Transverse colon (tissue), 4 donors: Measurements from ENCODE around the gene ST3GAL4. TPM values are rescaled to one million over a fixed set of nuclear protein-coding genes. Genes with fewer than 3 reads are reported as not detected.
A peak's percentile ranks its signal among the peaks of the same experiment; 100 is the strongest.

Experiments
- DNase-seq: peaks from one replicate; pipeline ENCODE4 v3.0.0-alpha.2; 2019
- H3K27ac ChIP-seq, 4 donors: fragments of 200-600 bp; sonication (generic); 2 replicates each; pipeline ENCODE4 v1.5.1; 2016 to 2018; ENCODE audit warnings: inconsistent platforms in 4 of 4
- H3K27me3 ChIP-seq: fragments of 200-600 bp; sonication (generic); 2 replicates; pipeline ENCODE4 v1.5.1; 2017; ENCODE audit warnings: inconsistent platforms
- H3K36me3 ChIP-seq, 4 donors: fragments of 200-600 bp; sonication (generic); 2 replicates each; pipeline ENCODE4 v1.5.1; 2017 to 2019; ENCODE audit warnings: inconsistent platforms in 4 of 4
- H3K4me1 ChIP-seq, 4 donors: fragments of 200-600 bp; sonication (generic); 2 replicates each; pipeline ENCODE4 v1.5.1; 2017 to 2020; ENCODE audit warnings: inconsistent platforms in 4 of 4
- H3K4me3 ChIP-seq, 4 donors: fragments of 200-600 bp; sonication (generic); 1 replicate in 1 of 4; 2 replicates in 3 of 4; pipeline versions ENCODE4 v1.5.1 to v1.6.1; 2017 to 2019; ENCODE audit warnings: inconsistent platforms in 4 of 4
- H3K9me3 ChIP-seq, 2 donors: fragments of 200-600 bp; sonication (generic); 2 replicates each; pipeline ENCODE4 v1.5.1; 2017 to 2019; ENCODE audit warnings: inconsistent platforms in 2 of 2
- EP300 ChIP-seq: sonication (generic); formaldehyde crosslinking; IDR thresholded peaks from one replicate; pipeline ENCODE4 v1.6.1; 2017; ENCODE audit warnings: antibody characterized with exemption, low read depth
- POLR2A ChIP-seq: fragments of 450-650 bp; IDR thresholded peaks from one replicate; pipeline ENCODE4 v1.6.1; 2016; ENCODE audit warnings: antibody characterized with exemption, mild to moderate bottlenecking, moderate library complexity
- POLR2AphosphoS5 ChIP-seq, 3 donors: sonication (generic); formaldehyde crosslinking; IDR thresholded peaks; one replicate each; pipeline ENCODE4 v1.6.1; 2016; ENCODE audit warnings: antibody characterized with exemption in 3 of 3
- WGBS, 2 donors: methylation state at CpG; one replicate each; pipeline ENCODE4 v1.1.5; 2018; ENCODE audit warnings: low coverage in 1 of 2; 5-methylcytosine and 5-hydroxymethylcytosine counted together
- in situ Hi-C, 4 donors: fragments of 200-750 bp; cut with MboI; loops; one replicate each; pipeline versions ENCODE4 v1.15.0 to v1.15.1; 2017; ENCODE audit warnings: low sequenced_read_pairs in 3 of 4, low pct_ligation_motif_present in 1 of 4, low pct_unique_long_range_greater_than_20kb in 1 of 4
- intact Hi-C: fragments of 100-400 bp; cut with DNase I; formaldehyde crosslinking; loops from one replicate; pipeline ENCODE4 v1.15.1; 2023; ENCODE audit warnings: low total_unique reads
- total RNA-seq, 4 donors: library from RNA; depleted of rRNA; stranded (reverse); fragments of >200 nt; gene quantifications; one replicate each; pipeline ENCODE4 v1.1.0, GENCODE V29; 2016
- TF ChIP-seq, protein P1 (sequence below), 5 experiments: fragments of 200-600 bp in 3 of 5; fragments of 450-650 bp in 2 of 5; sonication (generic) in 3 of 5; IDR thresholded peaks; 1 replicate in 2 of 5; 2 replicates in 3 of 5; pipeline ENCODE4 v1.5.1; 2016 to 2017; ENCODE audit warnings: antibody characterized with exemption in 5 of 5, inconsistent platforms in 3 of 5, mild to moderate bottlenecking in 2 of 5, moderate library complexity in 1 of 5

ST3GAL4 gene
- total RNA-seq, 4 donors from 2014 or later: 26.1 to 206 (median 166) TPM

DNA sequence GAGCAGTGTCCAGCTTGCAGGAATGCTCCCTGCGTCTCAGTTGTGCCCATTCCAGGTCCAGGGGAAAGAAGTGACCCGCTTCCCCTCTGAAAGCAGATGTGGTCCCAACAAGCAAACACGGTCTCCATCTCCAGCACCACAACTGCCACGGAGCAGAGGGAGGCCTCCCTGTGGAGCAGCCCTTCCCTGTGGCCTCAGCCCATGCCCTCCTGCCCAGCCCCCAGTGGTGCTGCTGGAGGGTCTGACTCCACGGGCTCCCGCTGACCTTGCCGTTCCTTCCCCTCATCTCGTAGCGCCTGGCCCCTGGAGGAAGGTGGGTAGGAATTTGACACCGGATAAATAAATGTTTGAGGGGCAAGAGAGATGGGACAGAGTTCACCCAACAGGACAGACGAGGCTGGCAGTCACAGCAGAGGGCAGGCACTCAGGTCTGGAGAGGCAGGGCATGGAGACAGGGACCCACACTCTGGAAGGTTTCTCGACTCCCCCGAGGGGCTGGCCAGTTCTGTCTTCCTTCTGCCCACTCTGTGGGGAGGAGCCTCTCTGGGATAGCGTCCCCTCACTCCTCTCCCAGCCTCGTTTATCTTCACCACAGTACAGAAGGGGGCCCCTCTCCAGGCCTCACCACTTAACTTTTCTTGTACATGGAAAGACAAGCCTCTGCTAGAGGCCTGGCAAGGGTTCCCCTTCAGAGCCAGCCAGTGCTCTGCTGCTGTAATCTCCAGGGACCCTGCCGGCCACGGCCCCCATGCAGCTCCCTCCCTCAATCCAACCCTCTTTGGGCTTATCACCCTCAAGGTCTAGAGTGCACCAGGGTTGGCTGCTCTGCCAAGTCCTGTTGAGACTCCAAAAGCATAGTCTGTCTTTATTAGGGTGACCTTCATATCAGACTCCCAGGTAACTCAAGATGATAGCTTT is 7.5 kb upstream of the ST3GAL4 start:
- DNase-seq: no peak
- H3K27me3 ChIP-seq: no peaks in the 10 kb centered on the region
- H3K4me3 ChIP-seq: no peak overlapping the region
- TF ChIP-seq, protein P1, sequence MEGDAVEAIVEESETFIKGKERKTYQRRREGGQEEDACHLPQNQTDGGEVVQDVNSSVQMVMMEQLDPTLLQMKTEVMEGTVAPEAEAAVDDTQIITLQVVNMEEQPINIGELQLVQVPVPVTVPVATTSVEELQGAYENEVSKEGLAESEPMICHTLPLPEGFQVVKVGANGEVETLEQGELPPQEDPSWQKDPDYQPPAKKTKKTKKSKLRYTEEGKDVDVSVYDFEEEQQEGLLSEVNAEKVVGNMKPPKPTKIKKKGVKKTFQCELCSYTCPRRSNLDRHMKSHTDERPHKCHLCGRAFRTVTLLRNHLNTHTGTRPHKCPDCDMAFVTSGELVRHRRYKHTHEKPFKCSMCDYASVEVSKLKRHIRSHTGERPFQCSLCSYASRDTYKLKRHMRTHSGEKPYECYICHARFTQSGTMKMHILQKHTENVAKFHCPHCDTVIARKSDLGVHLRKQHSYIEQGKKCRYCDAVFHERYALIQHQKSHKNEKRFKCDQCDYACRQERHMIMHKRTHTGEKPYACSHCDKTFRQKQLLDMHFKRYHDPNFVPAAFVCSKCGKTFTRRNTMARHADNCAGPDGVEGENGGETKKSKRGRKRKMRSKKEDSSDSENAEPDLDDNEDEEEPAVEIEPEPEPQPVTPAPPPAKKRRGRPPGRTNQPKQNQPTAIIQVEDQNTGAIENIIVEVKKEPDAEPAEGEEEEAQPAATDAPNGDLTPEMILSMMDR (IDR thresholded peaks at IDR 0.05): no peak
- TF ChIP-seq POLR2A (no peak), EP300 (no peak), POLR2AphosphoS5 (IDR thresholded peaks at IDR 0.05) (no peak)
- H3K36me3 ChIP-seq: no peaks in the 10 kb centered on the region
- intact Hi-C loops (no loop called here), in situ Hi-C loops (no loop called here)
- H3K4me1 ChIP-seq: peaks cover 4 to 16% (median 8%) of the 10 kb centered on the region in 4 donors
- peak overlapping the region in 2 of 4 donors; percentile 30 to 69 for H3K27ac ChIP-seq
- 83 to 89% methylated on average over 5 to 16 of the region's 17 CpGs for WGBS, 2 donors
- no peaks in the 10 kb centered on the region for H3K9me3 ChIP-seq

DNA sequence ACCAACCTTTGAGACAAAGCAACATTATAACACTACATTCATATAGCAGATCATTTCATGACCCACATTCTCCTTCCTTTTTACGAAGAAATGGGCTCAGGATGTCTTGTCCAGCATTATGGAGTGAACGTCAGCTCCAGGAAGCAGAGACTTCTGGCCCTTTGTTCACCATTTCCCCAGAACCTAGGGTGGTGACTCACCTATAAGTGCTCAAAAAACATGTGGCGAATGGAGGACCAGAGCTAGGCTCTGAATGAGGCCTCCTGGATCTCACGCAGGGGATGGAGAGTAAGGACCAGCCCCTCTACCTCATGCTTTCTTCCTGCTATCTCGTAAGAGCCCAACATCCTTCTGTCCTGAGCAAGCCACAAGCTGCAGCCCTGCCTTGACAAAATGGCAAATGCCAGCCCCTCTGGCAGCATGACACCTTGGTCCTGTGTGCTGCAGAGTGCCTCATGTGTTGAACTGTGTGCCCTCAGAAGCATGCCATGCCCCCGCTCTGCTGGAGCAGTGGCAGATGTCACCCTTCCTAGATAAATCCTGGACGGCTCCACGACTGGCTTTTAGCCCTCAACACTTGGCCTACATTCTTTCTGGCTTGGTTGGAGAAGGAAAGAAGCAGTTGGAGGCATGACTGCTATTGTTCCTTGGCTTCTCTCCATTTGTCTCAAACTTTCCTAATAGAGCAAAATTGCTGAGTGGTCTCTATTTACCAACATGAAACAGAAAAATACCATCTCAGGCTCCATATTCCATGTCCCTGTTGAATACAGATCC is 6.5 kb upstream of the ST3GAL4 start:
- 68 to 77% methylated on average over 3 to 8 of the region's 8 CpGs for WGBS, 2 donors
- TF ChIP-seq POLR2A (no peak), POLR2AphosphoS5 (IDR thresholded peaks at IDR 0.05) (peak in 2 of 3 donors; percentile 8 to 19), EP300 (no peak)
- TF ChIP-seq, protein P1 (IDR thresholded peaks at IDR 0.05): no peak
- Histone ChIP-seq H3K36me3 (no peaks in the 10 kb centered on the region), H3K27ac (peak overlapping the region; percentile 9 to 69 (median 46)), H3K4me3 (no peak overlapping the region), H3K27me3 (no peaks in the 10 kb centered on the region), H3K4me1 (peaks cover 4 to 26% (median 8%) of the 10 kb centered on the region in 4 donors), H3K9me3 (no peaks in the 10 kb centered on the region)
- intact Hi-C loops (no loop called here), in situ Hi-C loops (no loop called here)
- no peak for DNase-seq

DNA sequence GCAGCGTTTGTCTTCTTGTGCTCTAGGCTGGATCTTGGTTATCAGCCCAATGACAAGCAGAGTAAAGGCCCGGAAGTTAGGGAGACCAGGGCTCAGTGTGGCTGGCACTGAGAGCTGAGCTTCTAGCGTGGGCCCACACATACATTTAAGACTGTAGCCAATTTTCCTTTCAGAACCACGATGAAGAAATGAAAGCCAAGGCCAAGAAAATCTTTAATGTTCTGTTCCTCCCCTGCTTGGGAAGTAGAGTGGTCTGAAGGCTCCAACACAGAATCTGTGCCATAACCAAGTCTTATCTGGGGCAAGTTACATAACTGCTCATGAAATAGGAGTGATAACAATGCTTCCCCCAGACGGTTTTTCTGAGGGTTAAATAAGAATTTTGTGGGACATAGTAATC is 4.7 kb upstream of the ST3GAL4 start:
- intact Hi-C loops: no loop called here
- peaks cover 5 to 37% (median 18%) of the 10 kb centered on the region in 4 donors for H3K4me1 ChIP-seq
- H3K36me3 ChIP-seq: no peaks in the 10 kb centered on the region
- H3K9me3 ChIP-seq: no peaks in the 10 kb centered on the region
- 81% methylated on average over 5 of the region's 5 CpGs; no CpG with 5 or more reads in 1 of the 2 donors for WGBS, 2 donors
- in situ Hi-C loops: no loop called here
- H3K27me3 ChIP-seq: peaks cover 12% of the 10 kb centered on the region
- peak overlapping the region in 3 of 4 donors; percentile 28 to 38 (median 37) for H3K27ac ChIP-seq
- no peak for DNase-seq
- TF ChIP-seq EP300: no peak
- TF ChIP-seq, protein P1 (IDR thresholded peaks at IDR 0.05): no peak
- TF ChIP-seq POLR2A: no peak
- no peak for TF ChIP-seq POLR2AphosphoS5 (IDR thresholded peaks at IDR 0.05)
- H3K4me3 ChIP-seq: no peak overlapping the region

DNA sequence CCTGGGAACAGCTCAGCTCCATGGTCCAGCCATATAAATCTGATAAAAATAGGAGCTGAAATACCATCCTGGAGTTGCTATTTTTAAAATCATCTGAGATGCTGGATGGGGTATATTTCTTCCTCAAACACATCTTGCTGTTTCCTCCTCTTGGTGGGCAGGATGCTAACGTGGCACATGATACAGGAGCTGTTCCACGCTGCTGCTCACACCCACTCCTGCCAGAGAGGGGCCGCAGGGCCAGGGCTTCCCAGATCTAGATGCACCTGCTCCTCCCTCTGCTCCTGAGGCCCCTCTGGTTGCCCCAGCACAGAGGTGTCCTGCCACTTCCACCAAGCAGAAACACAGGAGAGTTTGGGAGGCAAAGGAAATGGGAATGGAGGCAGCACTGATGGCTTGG is 3.3 kb upstream of the ST3GAL4 start:
- Histone ChIP-seq H3K27ac (no peak overlapping the region), H3K4me1 (peaks cover 5 to 49% (median 24%) of the 10 kb centered on the region in 4 donors), H3K36me3 (no peaks in the 10 kb centered on the region), H3K27me3 (peaks cover 12% of the 10 kb centered on the region), H3K4me3 (no peak overlapping the region), H3K9me3 (no peaks in the 10 kb centered on the region)
- TF ChIP-seq, protein P1 (IDR thresholded peaks at IDR 0.05): no peak
- no peak for TF ChIP-seq EP300
- no peak for TF ChIP-seq POLR2AphosphoS5 (IDR thresholded peaks at IDR 0.05)
- DNase-seq: no peak
- 50 to 81% methylated on average over 2 to 3 of the region's 3 CpGs for WGBS, 2 donors
- intact Hi-C loops: no loop called here
- in situ Hi-C loops: no loop called here
